Cardiac fibroblast (primary cell): ENCODE measurements around the gene AP3S2.

Experiments
- DNase-seq, 2 donors: peaks; one replicate each; pipeline versions ENCODE4 v3.0.0 to v3.0.0-alpha.2; 2010; ENCODE audit warnings: low read depth in 2 of 2
- H3K4me3 ChIP-seq, 2 donors: replicated peaks in 1 of 2; 1 replicate in 1 of 2; 2 replicates in 1 of 2; pipeline ENCODE4 v1.5.1; 2011; ENCODE audit warnings: low read depth in 2 of 2, low read length in 2 of 2, mild to moderate bottlenecking in 2 of 2, moderate library complexity in 1 of 2
- TF ChIP-seq, protein P1 (sequence below): IDR thresholded peaks from one replicate; pipeline ENCODE4 v1.5.1; 2011; ENCODE audit warnings: low read depth, mild to moderate bottlenecking, low read length, inconsistent platforms

The AP3S2 gene

DNA sequence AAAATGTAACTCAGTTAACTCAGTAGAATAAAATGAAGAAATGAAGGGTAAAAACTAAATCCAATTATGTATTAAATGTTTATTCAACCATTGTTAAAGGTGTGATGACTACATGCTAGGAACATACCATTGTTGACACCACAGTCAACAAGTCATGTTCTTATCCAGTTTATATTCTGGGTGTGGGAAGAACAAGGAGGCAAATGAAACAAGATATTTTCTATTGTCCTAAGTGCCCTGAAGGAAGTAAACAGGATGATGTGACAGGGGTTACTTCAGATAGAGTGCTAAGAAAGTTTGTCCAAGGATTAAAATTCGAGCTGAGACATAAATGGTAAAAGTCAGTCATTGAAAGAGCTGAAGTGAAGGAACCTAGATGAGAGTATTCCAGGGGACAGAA is 13.1 kb downstream of the AP3S2 start:
- TF ChIP-seq, protein P1, sequence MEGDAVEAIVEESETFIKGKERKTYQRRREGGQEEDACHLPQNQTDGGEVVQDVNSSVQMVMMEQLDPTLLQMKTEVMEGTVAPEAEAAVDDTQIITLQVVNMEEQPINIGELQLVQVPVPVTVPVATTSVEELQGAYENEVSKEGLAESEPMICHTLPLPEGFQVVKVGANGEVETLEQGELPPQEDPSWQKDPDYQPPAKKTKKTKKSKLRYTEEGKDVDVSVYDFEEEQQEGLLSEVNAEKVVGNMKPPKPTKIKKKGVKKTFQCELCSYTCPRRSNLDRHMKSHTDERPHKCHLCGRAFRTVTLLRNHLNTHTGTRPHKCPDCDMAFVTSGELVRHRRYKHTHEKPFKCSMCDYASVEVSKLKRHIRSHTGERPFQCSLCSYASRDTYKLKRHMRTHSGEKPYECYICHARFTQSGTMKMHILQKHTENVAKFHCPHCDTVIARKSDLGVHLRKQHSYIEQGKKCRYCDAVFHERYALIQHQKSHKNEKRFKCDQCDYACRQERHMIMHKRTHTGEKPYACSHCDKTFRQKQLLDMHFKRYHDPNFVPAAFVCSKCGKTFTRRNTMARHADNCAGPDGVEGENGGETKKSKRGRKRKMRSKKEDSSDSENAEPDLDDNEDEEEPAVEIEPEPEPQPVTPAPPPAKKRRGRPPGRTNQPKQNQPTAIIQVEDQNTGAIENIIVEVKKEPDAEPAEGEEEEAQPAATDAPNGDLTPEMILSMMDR, result no peak
- DNase-seq, result no peak
- no peak overlapping the region for H3K4me3 ChIP-seq

GRCh38 chr15:89878323-89878722 is 15.5 kb downstream of the AP3S2 start:
- TF ChIP-seq, protein P1, result no peak

DNA sequence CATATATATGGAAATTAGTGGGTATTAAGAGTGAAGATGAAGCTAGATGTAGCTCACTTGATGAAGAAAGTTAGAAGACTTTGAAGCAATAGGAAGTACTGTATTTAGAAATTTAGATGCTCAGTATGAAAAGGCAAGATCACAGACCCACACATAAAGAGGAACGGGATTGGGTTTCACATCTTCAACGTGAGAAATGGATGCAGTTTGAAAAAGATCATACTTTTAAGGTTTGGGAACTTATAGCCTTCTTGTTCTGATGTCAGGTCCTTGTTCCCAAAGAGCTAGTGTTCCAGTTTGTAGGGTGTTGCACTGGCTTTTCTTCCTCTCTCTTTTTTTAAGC is 16.7 kb downstream of the AP3S2 start:
- no peak overlapping the region for H3K4me3 ChIP-seq
- TF ChIP-seq, protein P1, result no peak
- no peak for DNase-seq

More at GRCh38 chr15:89878323-89878722, 15.5 kb downstream of the AP3S2 start:
- DNase-seq, result no peak
- H3K4me3 ChIP-seq, result no peak overlapping the region

GRCh38 chr15:89876396-89877082 is 17.3 kb downstream of the AP3S2 start:
- no peak overlapping the region for H3K4me3 ChIP-seq
- DNase-seq, result no peak
- TF ChIP-seq, protein P1, result no peak

- TF ChIP-seq, protein P1, result no peak
Observed at GRCh38 chr15:89875741-89876140, 18.1 kb downstream of the AP3S2 start.

GRCh38 chr15:89874926-89875564 is 18.7 kb downstream of the AP3S2 start:
- H3K4me3 ChIP-seq, result no peak overlapping the region
- DNase-seq, result peak; percentile 80 to 83
- TF ChIP-seq, protein P1, result peak; percentile 97

More at GRCh38 chr15:89875741-89876140, 18.1 kb downstream of the AP3S2 start:
- no peak for DNase-seq
- no peak overlapping the region for H3K4me3 ChIP-seq
